Spleen (tissue), 11 donors: ENCODE measurements around the gene MKS1. TPM values are rescaled to one million over a fixed set of nuclear protein-coding genes. Genes with fewer than 3 reads are reported as not detected.

Source experiments
- DNase-seq: peaks from one replicate; pipeline ENCODE4 v3.0.0-alpha.2; 2020
- H3K27ac ChIP-seq, 8 donors: fragments of 200-600 bp; sonication (generic) in 7 of 8; 1 replicate in 4 of 8; 2 replicates in 4 of 8; pipeline versions ENCODE4 v1.5.0 to v1.8.0; 2016 to 2021; ENCODE audit warnings: inconsistent platforms in 4 of 8, mild to moderate bottlenecking in 4 of 8, moderate library complexity in 1 of 8
- H3K27me3 ChIP-seq, 7 donors: fragments of 200-600 bp; sonication (generic) in 6 of 7; replicated peaks in 1 of 7; 1 replicate in 4 of 7; 2 replicates in 3 of 7; pipeline versions ENCODE4 v1.5.0 to v1.8.0; 2016 to 2021; ENCODE audit warnings: inconsistent platforms in 3 of 7, mild to moderate bottlenecking in 1 of 7
- H3K36me3 ChIP-seq, 6 donors: fragments of 200-600 bp; sonication (generic) in 5 of 6; 1 replicate in 4 of 6; 2 replicates in 2 of 6; pipeline versions ENCODE4 v1.5.0 to v1.8.0; 2016 to 2021; ENCODE audit warnings: inconsistent platforms in 2 of 6
- H3K4me1 ChIP-seq, 6 donors: fragments of 200-600 bp; sonication (generic) in 5 of 6; 1 replicate in 3 of 6; 2 replicates in 3 of 6; pipeline versions ENCODE4 v1.5.0 to v1.8.0; 2016 to 2021; ENCODE audit warnings: inconsistent platforms in 3 of 6
- H3K4me3 ChIP-seq, 8 donors: fragments of 200-600 bp; sonication (generic) in 7 of 8; 1 replicate in 4 of 8; 2 replicates in 4 of 8; pipeline versions ENCODE4 v1.5.0 to v1.8.0; 2016 to 2021; ENCODE audit warnings: inconsistent platforms in 4 of 8, mild to moderate bottlenecking in 4 of 8, moderate library complexity in 2 of 8
- H3K9me3 ChIP-seq, 8 donors: fragments of 200-600 bp; sonication (generic) in 7 of 8; 1 replicate in 4 of 8; 2 replicates in 4 of 8; pipeline versions ENCODE4 v1.5.0 to v1.8.0; 2016 to 2021; ENCODE audit warnings: inconsistent platforms in 4 of 8
- POLR2A ChIP-seq, 3 donors: fragments of 450-650 bp; IDR thresholded peaks; one replicate each; pipeline ENCODE4 v1.5.1; 2017; ENCODE audit warnings: antibody characterized with exemption in 3 of 3, mild to moderate bottlenecking in 1 of 3
- POLR2AphosphoS5 ChIP-seq, 3 donors: sonication (generic); formaldehyde crosslinking; IDR thresholded peaks; one replicate each; pipeline ENCODE4 v1.5.1; 2017; ENCODE audit warnings: antibody characterized with exemption in 3 of 3
- WGBS, 5 donors: extraction: QIAGEN DNeasy Blood & Tissue Kit in 3 of 5; methylation state at CpG; one replicate each; pipeline versions ENCODE4 v1.1.5 to v1.1.7; 2013 to 2018; 5-methylcytosine and 5-hydroxymethylcytosine counted together
- intact Hi-C: fragments of 100-400 bp; cut with DNase I; formaldehyde crosslinking; loops from one replicate; pipeline ENCODE4 v1.15.0; 2023; ENCODE audit warnings: low total_unique reads
- polyA plus RNA-seq, 3 donors: library from polyadenylated mRNA; stranded (reverse); fragments of 200-250 nt; gene quantifications; one replicate each; pipeline ENCODE4 v1.2.1, GENCODE V29; 2013
- total RNA-seq, 7 donors: library from RNA; depleted of rRNA in 3 of 7; stranded (reverse); fragments of >200 nt in 3 of 7; fragmentation: NEBNext Ultra II Directional in 4 of 7; extraction: Animal tissue kit (Norgen Biotek cat#: 25700) in 4 of 7; gene quantifications; one replicate each; pipeline versions ENCODE4 v1.1.0 to v1.2.1, GENCODE V29; 2016 to 2021
- TF ChIP-seq, protein P1 (sequence below), 11 experiments: fragments of 200-600 bp in 7 of 11; fragments of 450-650 bp in 4 of 11; sonication (generic) in 4 of 11; IDR thresholded peaks in 8 of 11; conservative IDR thresholded peaks in 3 of 11; 1 replicate in 7 of 11; 2 replicates in 4 of 11; pipeline versions ENCODE4 v1.4.0 to v1.8.0; 2016 to 2021; ENCODE audit warnings: antibody characterized with exemption in 11 of 11, inconsistent platforms in 4 of 11, mild to moderate bottlenecking in 1 of 11
- donor health status: healthy with polysubstance abuse.
- donor health status: DM: no; HTN: no; CAD: no; lungs with moderate emphysema.
- donor health status: DM: no; HTN: no; CAD: no.
- donor health status: Bipolar disorder and iron deficiency.
- donor health status: healthy.
- donor health status: DM: no; HTN: no; CAD: no.
- donor health status: DM: yes; HTN: yes; CAD: no.

MKS1 gene
- total and polyA plus RNA-seq, 10 donors: 8.1 to 17.1 (median 13.0) TPM

DNA sequence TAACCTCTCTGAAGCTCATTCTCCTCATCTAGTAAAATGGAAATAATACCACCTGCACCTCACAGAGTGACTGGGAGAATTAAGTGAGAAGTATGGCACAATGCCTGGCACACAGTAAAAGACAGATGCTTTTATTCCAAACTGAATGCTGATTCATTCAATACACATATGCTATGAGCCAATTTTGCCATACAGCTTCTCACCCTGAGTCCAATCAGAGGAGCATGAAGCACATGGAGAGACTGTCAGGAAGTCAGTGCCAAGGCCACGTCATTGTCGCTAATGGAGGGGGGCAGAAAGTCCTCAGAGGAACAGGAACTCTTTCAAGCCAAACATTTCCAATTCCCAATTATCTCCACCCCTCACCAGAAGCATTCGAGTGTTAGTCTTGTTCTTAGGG is 11.6 kb downstream of the MKS1 start:
- intact Hi-C loops: no loop called here
- peaks cover 3 to 77% (median 43%) of the 10 kb centered on the region in 6 donors for H3K36me3 ChIP-seq
- H3K4me3 ChIP-seq: no peak overlapping the region

DNA sequence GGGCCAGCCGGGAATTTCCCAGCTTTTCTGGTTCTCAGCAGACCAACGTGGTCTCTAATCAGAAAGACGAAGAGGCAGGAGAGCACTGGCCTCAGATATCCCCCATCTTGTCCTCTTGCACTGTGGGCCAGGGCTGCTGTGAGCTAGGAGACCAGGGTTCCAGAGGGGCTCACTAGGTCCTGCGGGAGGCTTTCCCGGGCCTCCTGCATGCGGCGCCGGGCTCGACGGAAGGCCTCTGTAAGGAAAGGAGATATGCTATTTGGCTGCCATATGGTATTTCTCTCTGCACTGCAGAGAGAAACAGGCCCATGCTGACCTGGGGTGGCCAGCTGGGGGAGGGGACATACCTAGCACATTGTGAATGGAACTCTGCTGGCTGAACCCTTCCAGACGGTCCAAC is 13.1 kb downstream of the MKS1 start:
- H3K9me3 ChIP-seq: no peaks in the 10 kb centered on the region
- H3K27me3 ChIP-seq: no peaks in the 10 kb centered on the region
- TF ChIP-seq, protein P1, sequence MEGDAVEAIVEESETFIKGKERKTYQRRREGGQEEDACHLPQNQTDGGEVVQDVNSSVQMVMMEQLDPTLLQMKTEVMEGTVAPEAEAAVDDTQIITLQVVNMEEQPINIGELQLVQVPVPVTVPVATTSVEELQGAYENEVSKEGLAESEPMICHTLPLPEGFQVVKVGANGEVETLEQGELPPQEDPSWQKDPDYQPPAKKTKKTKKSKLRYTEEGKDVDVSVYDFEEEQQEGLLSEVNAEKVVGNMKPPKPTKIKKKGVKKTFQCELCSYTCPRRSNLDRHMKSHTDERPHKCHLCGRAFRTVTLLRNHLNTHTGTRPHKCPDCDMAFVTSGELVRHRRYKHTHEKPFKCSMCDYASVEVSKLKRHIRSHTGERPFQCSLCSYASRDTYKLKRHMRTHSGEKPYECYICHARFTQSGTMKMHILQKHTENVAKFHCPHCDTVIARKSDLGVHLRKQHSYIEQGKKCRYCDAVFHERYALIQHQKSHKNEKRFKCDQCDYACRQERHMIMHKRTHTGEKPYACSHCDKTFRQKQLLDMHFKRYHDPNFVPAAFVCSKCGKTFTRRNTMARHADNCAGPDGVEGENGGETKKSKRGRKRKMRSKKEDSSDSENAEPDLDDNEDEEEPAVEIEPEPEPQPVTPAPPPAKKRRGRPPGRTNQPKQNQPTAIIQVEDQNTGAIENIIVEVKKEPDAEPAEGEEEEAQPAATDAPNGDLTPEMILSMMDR (IDR thresholded peaks at IDR 0.05 in 8 of 11, conservative IDR thresholded peaks at IDR 0.05 in 3 of 11): no peak
- TF ChIP-seq POLR2A (IDR thresholded peaks at IDR 0.05) (no peak), POLR2AphosphoS5 (IDR thresholded peaks at IDR 0.05) (no peak)
- WGBS, 5 donors: 92 to 98% (median 95%) methylated on average over 10 to 11 of the region's 11 CpGs
- DNase-seq: no peak
- H3K36me3 ChIP-seq: peaks cover 3 to 62% (median 35%) of the 10 kb centered on the region in 6 donors
- H3K4me3 ChIP-seq: no peak overlapping the region
- no peaks in the 10 kb centered on the region for H3K4me1 ChIP-seq
- no peak overlapping the region for H3K27ac ChIP-seq
- intact Hi-C loops: no loop called here

More for the DNA sequence above, 11.6 kb downstream of the MKS1 start:
- TF ChIP-seq POLR2A (IDR thresholded peaks at IDR 0.05) (no peak), POLR2AphosphoS5 (IDR thresholded peaks at IDR 0.05) (no peak)
- TF ChIP-seq, protein P1 (IDR thresholded peaks at IDR 0.05 in 8 of 11, conservative IDR thresholded peaks at IDR 0.05 in 3 of 11): no peak
- H3K4me1 ChIP-seq: no peaks in the 10 kb centered on the region
- WGBS, 5 donors: 65 to 88% (median 75%) methylated on average over 3 of the region's 3 CpGs
- no peak overlapping the region for H3K27ac ChIP-seq
- H3K27me3 ChIP-seq: no peaks in the 10 kb centered on the region
- H3K9me3 ChIP-seq: no peaks in the 10 kb centered on the region
- DNase-seq: no peak

DNA sequence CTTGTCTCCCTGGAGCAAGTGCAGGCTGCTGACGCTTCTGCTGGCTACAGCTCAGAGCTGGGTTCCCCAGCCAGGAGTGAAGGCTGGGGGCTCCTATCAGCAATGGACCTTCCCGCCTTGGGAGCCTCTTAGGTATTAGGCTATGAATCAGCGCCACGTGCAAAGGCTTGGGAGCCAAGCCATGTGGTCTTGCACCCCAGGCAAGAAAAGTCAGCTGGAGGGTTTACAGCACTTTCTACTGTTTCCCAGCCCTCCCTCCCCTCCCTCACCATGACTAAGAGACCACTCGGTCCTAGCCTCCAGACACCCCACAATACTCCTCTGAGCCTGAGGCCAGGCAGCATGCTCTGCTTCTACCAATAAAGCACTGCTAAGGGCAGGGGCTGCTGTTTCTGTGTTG is 14.3 kb downstream of the MKS1 start:
- intact Hi-C loops: no loop called here
- H3K4me3 ChIP-seq: no peak overlapping the region
- TF ChIP-seq POLR2AphosphoS5 (IDR thresholded peaks at IDR 0.05) (no peak), POLR2A (IDR thresholded peaks at IDR 0.05) (no peak)
- TF ChIP-seq, protein P1 (IDR thresholded peaks at IDR 0.05 in 8 of 11, conservative IDR thresholded peaks at IDR 0.05 in 3 of 11): no peak

DNA sequence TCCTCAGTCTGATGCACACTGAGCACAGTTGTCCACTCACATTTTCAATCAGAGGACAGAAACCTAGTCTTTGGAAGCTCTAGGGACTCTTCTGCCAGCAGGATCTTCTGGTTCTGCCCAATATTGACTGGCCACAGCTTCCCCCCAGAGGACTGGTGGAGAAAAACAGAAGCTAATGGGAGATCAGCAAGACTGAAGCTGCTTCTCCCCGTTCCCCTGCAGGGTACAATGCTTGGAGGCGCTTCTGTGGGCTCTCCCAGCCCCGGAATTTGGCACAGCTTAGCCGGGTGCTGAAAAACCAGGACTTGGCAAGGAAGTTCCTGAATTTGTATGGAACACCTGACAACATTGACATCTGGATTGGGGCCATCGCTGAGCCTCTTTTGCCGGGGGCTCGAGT is 16.2 kb downstream of the MKS1 start:
- no peaks in the 10 kb centered on the region for H3K9me3 ChIP-seq
- H3K27ac ChIP-seq: no peak overlapping the region
- WGBS, 5 donors: 88 to 94% (median 90%) methylated on average over 7 of the region's 7 CpGs
- intact Hi-C loops: no loop called here
- H3K27me3 ChIP-seq: peaks cover 0 to 26% (median 10%) of the 10 kb centered on the region in 7 donors
- DNase-seq: no peak
- H3K36me3 ChIP-seq: peaks cover 0 to 34% (median 14%) of the 10 kb centered on the region in 6 donors
- peaks cover 0 to 4% (median 0%) of the 10 kb centered on the region in 6 donors for H3K4me1 ChIP-seq
- TF ChIP-seq POLR2A (IDR thresholded peaks at IDR 0.05): no peak
- no peak for TF ChIP-seq POLR2AphosphoS5 (IDR thresholded peaks at IDR 0.05)
- TF ChIP-seq, protein P1 (IDR thresholded peaks at IDR 0.05 in 8 of 11, conservative IDR thresholded peaks at IDR 0.05 in 3 of 11): no peak
- H3K4me3 ChIP-seq: no peak overlapping the region

More for the DNA sequence above, 14.3 kb downstream of the MKS1 start:
- H3K27me3 ChIP-seq: peaks cover 0 to 7% (median 0%) of the 10 kb centered on the region in 7 donors
- H3K36me3 ChIP-seq: peaks cover 0 to 51% (median 26%) of the 10 kb centered on the region in 6 donors
- 73 to 97% (median 91%) methylated on average over 5 of the region's 5 CpGs for WGBS, 5 donors
- H3K9me3 ChIP-seq: no peaks in the 10 kb centered on the region
- no peak overlapping the region for H3K27ac ChIP-seq
- no peak for DNase-seq
- H3K4me1 ChIP-seq: peaks cover 0 to 4% (median 0%) of the 10 kb centered on the region in 6 donors
